PC-9 (cell line): ENCODE data around the gene ESR1.

Experiments
- EZH2 ChIP-seq: fragments of 200-600 bp; sonication (generic); IDR thresholded peaks from 2 replicates; pipeline ENCODE4 v1.8.0; 2017; ENCODE audit warnings: antibody characterized with exemption, low read depth
- TF ChIP-seq, protein P1 (sequence below): fragments of 200-600 bp; sonication (generic); conservative IDR thresholded peaks from 2 replicates; pipeline ENCODE4 v1.6.1; 2017; ENCODE audit warnings: mixed run types, antibody characterized with exemption, mild to moderate bottlenecking, moderate library complexity

DNA sequence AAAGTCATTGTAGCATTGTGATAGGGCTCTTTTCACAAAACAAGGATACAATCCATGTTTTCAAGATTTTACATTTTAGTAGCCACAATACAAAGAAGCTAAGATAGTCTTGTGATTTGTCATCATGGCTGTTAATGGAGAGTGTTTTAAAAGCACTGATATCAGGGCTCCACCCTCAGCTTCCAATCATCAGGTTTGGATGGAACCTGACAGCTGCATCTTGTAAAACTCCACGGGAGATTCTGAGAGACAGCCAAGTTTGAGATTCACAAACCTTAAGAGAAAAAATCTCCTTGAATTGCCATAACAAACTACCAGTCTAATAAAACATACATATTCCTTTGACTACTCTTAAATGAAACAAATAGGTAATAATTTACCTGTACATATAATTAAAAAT is 280.2 kb downstream of the ESR1 start:
- TF ChIP-seq, protein P1, sequence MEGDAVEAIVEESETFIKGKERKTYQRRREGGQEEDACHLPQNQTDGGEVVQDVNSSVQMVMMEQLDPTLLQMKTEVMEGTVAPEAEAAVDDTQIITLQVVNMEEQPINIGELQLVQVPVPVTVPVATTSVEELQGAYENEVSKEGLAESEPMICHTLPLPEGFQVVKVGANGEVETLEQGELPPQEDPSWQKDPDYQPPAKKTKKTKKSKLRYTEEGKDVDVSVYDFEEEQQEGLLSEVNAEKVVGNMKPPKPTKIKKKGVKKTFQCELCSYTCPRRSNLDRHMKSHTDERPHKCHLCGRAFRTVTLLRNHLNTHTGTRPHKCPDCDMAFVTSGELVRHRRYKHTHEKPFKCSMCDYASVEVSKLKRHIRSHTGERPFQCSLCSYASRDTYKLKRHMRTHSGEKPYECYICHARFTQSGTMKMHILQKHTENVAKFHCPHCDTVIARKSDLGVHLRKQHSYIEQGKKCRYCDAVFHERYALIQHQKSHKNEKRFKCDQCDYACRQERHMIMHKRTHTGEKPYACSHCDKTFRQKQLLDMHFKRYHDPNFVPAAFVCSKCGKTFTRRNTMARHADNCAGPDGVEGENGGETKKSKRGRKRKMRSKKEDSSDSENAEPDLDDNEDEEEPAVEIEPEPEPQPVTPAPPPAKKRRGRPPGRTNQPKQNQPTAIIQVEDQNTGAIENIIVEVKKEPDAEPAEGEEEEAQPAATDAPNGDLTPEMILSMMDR: no peak
- no peak for TF ChIP-seq EZH2
